Posterior vena cava (tissue), 2 donors: Measurements from ENCODE around the gene C6orf47. TPM values are rescaled to one million over a fixed set of nuclear protein-coding genes. Genes with fewer than 3 reads are reported as not detected.
A peak's percentile ranks its signal among the peaks of the same experiment; 100 is the strongest.

Source experiments
- DNase-seq: peaks from one replicate; pipeline ENCODE4 v3.0.0-alpha.2; 2020; ENCODE audit warnings: low spot score
- intact Hi-C, 2 donors: fragments of 100-400 bp; cut with DNase I; formaldehyde crosslinking; loops; one replicate each; pipeline versions ENCODE4 v1.14.1 to v1.14.2; 2022 to 2023
- total RNA-seq, 2 donors: library from RNA; stranded (reverse); fragmentation: NEBNext Ultra II Directional; extraction: Animal tissue kit (Norgen Biotek cat#: 25700); gene quantifications; one replicate each; pipeline ENCODE4 v1.2.1, GENCODE V29; 2021
- donor health status: DM: yes; HTN: yes; CAD: no.
- donor health status: DM: yes; HTN: yes; CAD: no.

The C6orf47 gene
- total RNA-seq, 2 donors from 2014 or later, result 18.8 to 19.3 TPM

- DNase-seq, result no peak
- intact Hi-C loops, result no loop called here
Measured at GRCh38 chr6:31642798-31643570, 17.6 kb downstream of the C6orf47 start.

GRCh38 chr6:31641370-31641769 is 19.2 kb downstream of the C6orf47 start:
- intact Hi-C loops, result no loop called here
- no peak for DNase-seq

GRCh38 chr6:31640612-31641011 is 20.0 kb downstream of the C6orf47 start:
- intact Hi-C loops, result no loop called here
- peak; percentile 66 for DNase-seq

- DNase-seq, result peak; percentile 66
- intact Hi-C loops, result no loop called here
Measured at GRCh38 chr6:31639449-31639861, 21.1 kb downstream of the C6orf47 start.

- peak; percentile 38 for DNase-seq
- intact Hi-C loops, result no loop called here
Measured at GRCh38 chr6:31639043-31639442, 21.5 kb downstream of the C6orf47 start.

- peak; percentile 71 for DNase-seq
- intact Hi-C loops, result no loop called here
Measured at GRCh38 chr6:31636698-31637596, 23.6 kb downstream of the C6orf47 start.

- intact Hi-C loops, result no loop called here
- no peak for DNase-seq
Measured at GRCh38 chr6:31634969-31635575, 25.5 kb downstream of the C6orf47 start.

GRCh38 chr6:31634131-31634530 is 26.4 kb downstream of the C6orf47 start:
- intact Hi-C loops, result no loop called here
- no peak for DNase-seq

- no peak for DNase-seq
- intact Hi-C loops, result no loop called here
Measured at GRCh38 chr6:31633447-31633846, 27.1 kb downstream of the C6orf47 start.

GRCh38 chr6:31632279-31632946 is 28.2 kb downstream of the C6orf47 start:
- DNase-seq, result no peak
- intact Hi-C loops, result no loop called here

- DNase-seq, result no peak
- intact Hi-C loops, result no loop called here
Measured at GRCh38 chr6:31631681-31632278, 28.8 kb downstream of the C6orf47 start.

GRCh38 chr6:31631209-31631608 is 29.4 kb downstream of the C6orf47 start:
- intact Hi-C loops, result no loop called here
- DNase-seq, result no peak

GRCh38 chr6:31630177-31630934 is 30.2 kb downstream of the C6orf47 start:
- intact Hi-C loops, result no loop called here

GRCh38 chr6:31629014-31629413 is 31.6 kb downstream of the C6orf47 start:
- intact Hi-C loops, result no loop called here
- no peak for DNase-seq

More at GRCh38 chr6:31630177-31630934, 30.2 kb downstream of the C6orf47 start:
- DNase-seq, result no peak

- no peak for DNase-seq
- intact Hi-C loops, result no loop called here
Measured at GRCh38 chr6:31627690-31628287, 32.8 kb downstream of the C6orf47 start.

GRCh38 chr6:31626952-31627351 is 33.6 kb downstream of the C6orf47 start:
- intact Hi-C loops, result no loop called here
- DNase-seq, result no peak

- intact Hi-C loops, result no loop called here
- DNase-seq, result no peak
Measured at GRCh38 chr6:31624070-31624469, 36.5 kb downstream of the C6orf47 start.

- intact Hi-C loops, result no loop called here
Measured at GRCh38 chr6:31622684-31623091, 37.9 kb downstream of the C6orf47 start.

More at GRCh38 chr6:31622684-31623091, 37.9 kb downstream of the C6orf47 start:
- DNase-seq, result no peak
